GM10266 (cell line): Measurements from ENCODE around the gene FLNB.

Source experiments
- DNase-seq: peaks from one replicate; pipeline ENCODE4 v3.0.0; 2012; ENCODE audit errors: extremely low spot score
- CTCF ChIP-seq: IDR thresholded peaks from 2 replicates; pipeline ENCODE4 v1.5.1; 2012; ENCODE audit warnings: mild to moderate bottlenecking, low read depth; ENCODE audit not compliant: control insufficient read depth, insufficient read depth; ENCODE audit errors: missing control alignments

FLNB gene

GRCh38 chr3:58169371-58169770 is 161.1 kb downstream of the FLNB start:
- TF ChIP-seq CTCF, result no peak
- DNase-seq, result no peak

- TF ChIP-seq CTCF, result no peak
- DNase-seq, result no peak
These were observed 162.2 kb downstream of the FLNB start for GRCh38 chr3:58170376-58170775.

GRCh38 chr3:58171126-58171525 is 162.9 kb downstream of the FLNB start:
- no peak for DNase-seq
- no peak for TF ChIP-seq CTCF

- no peak for TF ChIP-seq CTCF
- DNase-seq, result no peak
These were observed 164.9 kb downstream of the FLNB start for GRCh38 chr3:58173029-58173668.

- peak; percentile 67 for DNase-seq
- peak; percentile 75 for TF ChIP-seq CTCF
These were observed 165.6 kb downstream of the FLNB start for GRCh38 chr3:58173669-58174398.

GRCh38 chr3:58175187-58175436 is 166.9 kb downstream of the FLNB start:
- no peak for TF ChIP-seq CTCF
- DNase-seq, result no peak

- no peak for TF ChIP-seq CTCF
- no peak for DNase-seq
These were observed 167.4 kb downstream of the FLNB start for GRCh38 chr3:58175437-58176184.
